ENCODE results near the gene CD274. TPM values are rescaled to one million over a fixed set of nuclear protein-coding genes. Genes with fewer than 3 reads are reported as not detected.
"Not testable (repeated sequence)": the region's sequence is repeated elsewhere in the genome, so short reads cannot be mapped to it uniquely, and the experiment has no call there.

CD274 gene
- total RNA-seq, 1 experiment from 2014 or later, result not detected

GRCh38 chr9:5470122-5470521 is 19.8 kb downstream of the CD274 start:
- CTCF ChIA-PET, result no interaction called here
- H3K4me1 Mint-ChIP-seq (ENCODE audit: low read depth, unreplicated experiment), result no peaks in the 10 kb centered on the region
- H3K27me3 Mint-ChIP-seq (ENCODE audit: insufficient read depth, unreplicated experiment), result peaks cover 10% of the 10 kb centered on the region
- POLR2A ChIA-PET, result no interaction called here
- H3K4me3 Mint-ChIP-seq (ENCODE audit: unreplicated experiment), result no peak overlapping the region
- H3K36me3 Mint-ChIP-seq (ENCODE audit: insufficient read depth, unreplicated experiment), result no peaks in the 10 kb centered on the region
- H3K27ac Mint-ChIP-seq (ENCODE audit: unreplicated experiment), result no peak overlapping the region
- H3K9me3 Mint-ChIP-seq (ENCODE audit: unreplicated experiment), result no peaks in the 10 kb centered on the region
- H3K9me3 ChIP-seq, result no peaks in the 10 kb centered on the region
- H3K27me3 ChIP-seq (replicated peaks; ENCODE audit: control insufficient read depth, insufficient read depth, low read length), result no peaks in the 10 kb centered on the region
- no peak for TF ChIP-seq CTCF (IDR thresholded peaks at IDR 0.05; ENCODE audit: insufficient read depth in 1 of 2, low read depth in 1 of 2, low read length in 1 of 2, severe bottlenecking in 1 of 2, unreplicated experiment in 1 of 2)
- no peak overlapping the region for H3K4me3 ChIP-seq (ENCODE audit: low read depth, low read length)
- no TSS peak for BruUV-seq (replicated peaks)
- DNase-seq, result no peak
- no peaks in the 10 kb centered on the region for H3K36me3 ChIP-seq (ENCODE audit: control insufficient read depth, insufficient read depth, low read length)
- intact Hi-C loops (cut with micrococcal nuclease; ENCODE audit: unreplicated experiment), result no loop called here
- H3K4me1 ChIP-seq, result no peaks in the 10 kb centered on the region

GRCh38 chr9:5470816-5471215 is 20.5 kb downstream of the CD274 start:
- intact Hi-C loops (cut with micrococcal nuclease; ENCODE audit: unreplicated experiment), result no loop called here
- ChIA-PET CTCF (no interaction called here), POLR2A (no interaction called here)
- Histone ChIP-seq H3K27me3 (replicated peaks; ENCODE audit: control insufficient read depth, insufficient read depth, low read length) (no peaks in the 10 kb centered on the region), H3K4me3 (ENCODE audit: low read depth, low read length) (no peak overlapping the region), H3K36me3 (ENCODE audit: control insufficient read depth, insufficient read depth, low read length) (no peaks in the 10 kb centered on the region), H3K9me3 (no peaks in the 10 kb centered on the region), H3K4me1 (no peaks in the 10 kb centered on the region)
- H3K27ac Mint-ChIP-seq (ENCODE audit: unreplicated experiment), result no peak overlapping the region
- no peaks in the 10 kb centered on the region for H3K36me3 Mint-ChIP-seq (ENCODE audit: insufficient read depth, unreplicated experiment)
- H3K4me3 Mint-ChIP-seq (ENCODE audit: unreplicated experiment), result no peak overlapping the region
- H3K4me1 Mint-ChIP-seq (ENCODE audit: low read depth, unreplicated experiment), result no peaks in the 10 kb centered on the region
- H3K27me3 Mint-ChIP-seq (ENCODE audit: insufficient read depth, unreplicated experiment), result peaks cover 10% of the 10 kb centered on the region
- BruUV-seq (replicated peaks), result no TSS peak
- TF ChIP-seq CTCF (IDR thresholded peaks at IDR 0.05; ENCODE audit: insufficient read depth in 1 of 2, low read depth in 1 of 2, low read length in 1 of 2, severe bottlenecking in 1 of 2, unreplicated experiment in 1 of 2), result no peak
- no peak for DNase-seq
- H3K9me3 Mint-ChIP-seq (ENCODE audit: unreplicated experiment), result no peaks in the 10 kb centered on the region

GRCh38 chr9:5475611-5476010 is 25.3 kb downstream of the CD274 start:
- H3K4me1 Mint-ChIP-seq (ENCODE audit: low read depth, unreplicated experiment); H3K36me3 ChIP-seq (ENCODE audit: control insufficient read depth, insufficient read depth, low read length); H3K27me3 ChIP-seq (replicated peaks; ENCODE audit: control insufficient read depth, insufficient read depth, low read length); H3K4me3 ChIP-seq (ENCODE audit: low read depth, low read length); POLR2A ChIA-PET; H3K4me3 Mint-ChIP-seq (ENCODE audit: unreplicated experiment); H3K27me3 Mint-ChIP-seq (ENCODE audit: insufficient read depth, unreplicated experiment); CTCF ChIA-PET; intact Hi-C loops (cut with micrococcal nuclease; ENCODE audit: unreplicated experiment); H3K9me3 ChIP-seq; H3K36me3 Mint-ChIP-seq (ENCODE audit: insufficient read depth, unreplicated experiment); BruUV-seq (replicated peaks); H3K27ac Mint-ChIP-seq (ENCODE audit: unreplicated experiment); H3K4me1 ChIP-seq; H3K9me3 Mint-ChIP-seq (ENCODE audit: unreplicated experiment); DNase-seq: not testable (repeated sequence)

GRCh38 chr9:5478206-5478605 is 27.9 kb downstream of the CD274 start:
- peaks cover 5% of the 10 kb centered on the region for H3K27me3 Mint-ChIP-seq (ENCODE audit: insufficient read depth, unreplicated experiment)
- no peaks in the 10 kb centered on the region for H3K36me3 Mint-ChIP-seq (ENCODE audit: insufficient read depth, unreplicated experiment)
- intact Hi-C loops (cut with micrococcal nuclease; ENCODE audit: unreplicated experiment), result no loop called here
- no peaks in the 10 kb centered on the region for H3K9me3 Mint-ChIP-seq (ENCODE audit: unreplicated experiment)
- POLR2A ChIA-PET, result no interaction called here
- no peak overlapping the region for H3K27ac Mint-ChIP-seq (ENCODE audit: unreplicated experiment)
- Histone ChIP-seq H3K9me3 (no peaks in the 10 kb centered on the region), H3K36me3 (ENCODE audit: control insufficient read depth, insufficient read depth, low read length) (no peaks in the 10 kb centered on the region), H3K27me3 (replicated peaks; ENCODE audit: control insufficient read depth, insufficient read depth, low read length) (no peaks in the 10 kb centered on the region), H3K4me1 (no peaks in the 10 kb centered on the region), H3K4me3 (ENCODE audit: low read depth, low read length) (no peak overlapping the region)
- no TSS peak for BruUV-seq (replicated peaks)
- CTCF ChIA-PET, result no interaction called here
- H3K4me1 Mint-ChIP-seq (ENCODE audit: low read depth, unreplicated experiment), result no peaks in the 10 kb centered on the region
- no peak for DNase-seq
- TF ChIP-seq CTCF (IDR thresholded peaks at IDR 0.05; ENCODE audit: insufficient read depth in 1 of 2, low read depth in 1 of 2, low read length in 1 of 2, severe bottlenecking in 1 of 2, unreplicated experiment in 1 of 2), result no peak
- no peak overlapping the region for H3K4me3 Mint-ChIP-seq (ENCODE audit: unreplicated experiment)

All from Caco-2 (cell line).